GM10266 (cell line): ENCODE data around the gene CD209.

ENCODE experiments used
- DNase-seq: peaks from one replicate; pipeline ENCODE4 v3.0.0; 2012; ENCODE audit errors: extremely low spot score
- CTCF ChIP-seq: IDR thresholded peaks from 2 replicates; pipeline ENCODE4 v1.5.1; 2012; ENCODE audit warnings: mild to moderate bottlenecking, low read depth; ENCODE audit not compliant: control insufficient read depth, insufficient read depth; ENCODE audit errors: missing control alignments

The CD209 gene

GRCh38 chr19:7737215-7737614 lies 10.1 kb downstream of the CD209 start:
- no peak for TF ChIP-seq CTCF
- no peak for DNase-seq

- TF ChIP-seq CTCF = no peak
- DNase-seq = no peak
Observed at GRCh38 chr19:7736148-7736547, 11.2 kb downstream of the CD209 start.

GRCh38 chr19:7734220-7735203 lies 12.8 kb downstream of the CD209 start:
- no peak for DNase-seq
- no peak for TF ChIP-seq CTCF

GRCh38 chr19:7733376-7733775 lies 14.0 kb downstream of the CD209 start:
- DNase-seq = no peak

GRCh38 chr19:7732045-7732444 lies 15.3 kb downstream of the CD209 start, which contains the start of gene CLEC4G:
CLEC4G (minus strand) TSS chr19:7732110; CDS start chr19:7732102, 8 bp downstream.
- no peak for TF ChIP-seq CTCF
- no peak for DNase-seq

More at GRCh38 chr19:7733376-7733775, 14.0 kb downstream of the CD209 start:
- TF ChIP-seq CTCF = no peak

GRCh38 chr19:7731615-7732014 lies 15.7 kb downstream of the CD209 start:
- no peak for TF ChIP-seq CTCF
- DNase-seq = no peak

GRCh38 chr19:7731218-7731595 lies 16.1 kb downstream of the CD209 start:
- no peak for TF ChIP-seq CTCF
- no peak for DNase-seq
